Suprapubic skin (tissue), 4 donors: ENCODE results near the gene CDKN2B-AS1.

ENCODE experiments used
- CTCF ChIP-seq, 2 donors: fragments of 200-600 bp in 1 of 2; fragments of 450-650 bp in 1 of 2; sonication (generic) in 1 of 2; IDR thresholded peaks; one replicate each; pipeline ENCODE4 v1.5.1; 2016 to 2019; ENCODE audit warnings: antibody characterized with exemption in 2 of 2, mild to moderate bottlenecking in 1 of 2, moderate library complexity in 1 of 2
- POLR2A ChIP-seq, 2 donors: fragments of 450-650 bp; IDR thresholded peaks; one replicate each; pipeline ENCODE4 v1.6.1; 2017; ENCODE audit warnings: antibody characterized with exemption in 2 of 2, mild to moderate bottlenecking in 2 of 2, moderate library complexity in 2 of 2
- POLR2AphosphoS5 ChIP-seq, 3 donors: sonication (generic); formaldehyde crosslinking; IDR thresholded peaks; one replicate each; pipeline ENCODE4 v1.6.1; 2017; ENCODE audit warnings: antibody characterized with exemption in 3 of 3

DNA sequence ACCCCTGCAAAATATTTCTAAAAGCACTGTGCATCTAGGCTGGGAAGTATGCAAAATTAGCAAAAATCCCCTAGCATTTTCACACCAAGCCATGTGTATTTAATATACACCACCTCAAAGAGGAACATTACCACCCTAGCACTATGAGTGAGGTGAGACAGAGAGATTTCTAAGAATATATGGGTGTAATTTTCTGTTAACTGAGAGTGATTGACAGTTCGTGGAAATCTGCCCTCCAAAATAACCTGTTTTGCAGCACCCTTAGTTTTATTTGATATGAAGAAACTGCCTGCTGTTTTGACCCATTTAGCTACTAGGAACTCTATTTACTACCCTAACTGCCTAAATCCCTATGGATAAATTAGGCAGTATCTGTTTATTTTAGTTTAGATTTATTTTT, 78.8 kb downstream of the CDKN2B-AS1 start:
- TF ChIP-seq CTCF (IDR thresholded peaks at IDR 0.05): no peak
- no peak for TF ChIP-seq POLR2A (IDR thresholded peaks at IDR 0.05)
- TF ChIP-seq POLR2AphosphoS5 (IDR thresholded peaks at IDR 0.05): no peak
